GM18505 (cell line): Measurements from ENCODE around the gene TAS2R31.
"Not testable (repeated sequence)": the region's sequence is repeated elsewhere in the genome, so short reads cannot be mapped to it uniquely, and the experiment has no call there.

Source experiments
- ATAC-seq: cut with Tn5 transposase; IDR thresholded peaks from one replicate; pipeline ENCODE4 v1.9.1; 2021; ENCODE audit not compliant: unreplicated experiment
- POLR2A ChIP-seq: IDR thresholded peaks from 4 replicates; pipeline ENCODE4 v1.6.1; 2011; ENCODE audit warnings: borderline replicate concordance; ENCODE audit not compliant: insufficient read depth, insufficient read length; ENCODE audit errors: extremely low read depth

TAS2R31 gene

GRCh38 chr12:11031307-11031706, at the start of gene TAS2R31:
TSS of gene TAS2R31 (minus strand) at chr12:11031407. CDS start at chr12:11031335, 72 bp downstream.
- ATAC-seq: no peak
- no peak for TF ChIP-seq POLR2A

GRCh38 chr12:11078246-11078645, 47.0 kb upstream of the TAS2R31 start:
- no peak for ATAC-seq

GRCh38 chr12:11075642-11076041, 44.4 kb upstream of the TAS2R31 start:
- no peak for ATAC-seq
- TF ChIP-seq POLR2A: no peak

More at GRCh38 chr12:11078246-11078645, 47.0 kb upstream of the TAS2R31 start:
- no peak for TF ChIP-seq POLR2A

- no peak for TF ChIP-seq POLR2A
- ATAC-seq: no peak
These were observed 40.2 kb upstream of the TAS2R31 start for GRCh38 chr12:11071414-11071813.

GRCh38 chr12:11070999-11071398, 39.8 kb upstream of the TAS2R31 start:
- no peak for ATAC-seq
- TF ChIP-seq POLR2A: no peak

- TF ChIP-seq POLR2A: no peak
- ATAC-seq: no peak
These were observed 38.7 kb upstream of the TAS2R31 start for GRCh38 chr12:11069854-11070365.

GRCh38 chr12:11067514-11067913, 36.3 kb upstream of the TAS2R31 start:
- ATAC-seq: no peak
- TF ChIP-seq POLR2A: no peak

- ATAC-seq: not testable (repeated sequence)
These were observed 31.0 kb upstream of the TAS2R31 start, which contains the start of gene TAS2R46 for GRCh38 chr12:11062194-11062593. TSS of gene TAS2R46 (minus strand) at chr12:11062294. CDS start at chr12:11062294, 0 bp downstream.

- no peak for ATAC-seq
- TF ChIP-seq POLR2A: no peak
These were observed 28.6 kb upstream of the TAS2R31 start for GRCh38 chr12:11059784-11060183.

GRCh38 chr12:11059041-11059440, 27.8 kb upstream of the TAS2R31 start:
- TF ChIP-seq POLR2A: no peak
- no peak for ATAC-seq

GRCh38 chr12:11055306-11055705, 24.1 kb upstream of the TAS2R31 start:
- TF ChIP-seq POLR2A: no peak
- ATAC-seq: no peak

- ATAC-seq: not testable (repeated sequence)
These were observed 18.8 kb upstream of the TAS2R31 start for GRCh38 chr12:11049806-11050531.

GRCh38 chr12:11041366-11041765, 10.2 kb upstream of the TAS2R31 start:
- ATAC-seq: not testable (repeated sequence)

GRCh38 chr12:11040162-11040561, 9.0 kb upstream of the TAS2R31 start:
- no peak for ATAC-seq
- TF ChIP-seq POLR2A: no peak

GRCh38 chr12:11039171-11039570, 8.0 kb upstream of the TAS2R31 start:
- TF ChIP-seq POLR2A: no peak
- no peak for ATAC-seq

GRCh38 chr12:11033959-11034358, 2.8 kb upstream of the TAS2R31 start:
- peak; percentile 55 for ATAC-seq
